ENCODE measurements around the gene GRID1.
A peak's percentile ranks its signal among the peaks of the same experiment; 100 is the strongest.

GRID1 gene

GRCh38 chr10:86258499-86258898 is 108.1 kb downstream of the GRID1 start (continued):
- TF ChIP-seq PRDM2 (tag by site-specific recombination; IDR thresholded peaks at IDR 0.05; ENCODE audit: borderline replicate concordance) (no peak), ZNF140 (tag by site-specific recombination; IDR thresholded peaks at IDR 0.05) (no peak), ZNF121 (tag by site-specific recombination; IDR thresholded peaks at IDR 0.05) (no peak), PBX3 (CRISPR knock-in tag; IDR thresholded peaks at IDR 0.05) (no peak), ZNF362 (tag by site-specific recombination; IDR thresholded peaks at IDR 0.05) (no peak), ZNF776 (tag by site-specific recombination; IDR thresholded peaks at IDR 0.05; ENCODE audit: borderline replicate concordance) (no peak), OSR2 (tag by site-specific recombination; IDR thresholded peaks at IDR 0.05) (no peak), ZNF24 (tag by site-specific recombination; IDR thresholded peaks at IDR 0.05) (no peak), ZNF629 (tag by site-specific recombination; IDR thresholded peaks at IDR 0.05) (peak; percentile 59), REPIN1 (tag by site-specific recombination; IDR thresholded peaks at IDR 0.05; ENCODE audit: low read depth) (no peak), BCL11A (tag by site-specific recombination; IDR thresholded peaks at IDR 0.05; ENCODE audit: low read depth) (no peak), ZNF26 (tag by site-specific recombination; IDR thresholded peaks at IDR 0.05) (no peak), ZNF214 (tag by site-specific recombination; IDR thresholded peaks at IDR 0.05; ENCODE audit: borderline replicate concordance) (no peak), YY2 (tag by site-specific recombination; IDR thresholded peaks at IDR 0.05) (no peak), RBAK (tag by site-specific recombination; IDR thresholded peaks at IDR 0.05) (no peak), ZNF274 (IDR thresholded peaks at IDR 0.05; ENCODE audit: low read length) (no peak), ZNF274 (tag by site-specific recombination; IDR thresholded peaks at IDR 0.05; ENCODE audit: borderline replicate concordance) (no peak)

- no peak overlapping the region for H3K4me3 ChIP-seq (ENCODE audit: low read depth, low read length)
- H3K36me3 ChIP-seq (ENCODE audit: control insufficient read depth in 2 of 2, insufficient read depth in 1 of 2, low read length in 2 of 2): no peaks in the 10 kb centered on the region
- peaks cover 16% of the 10 kb centered on the region for H3K4me1 ChIP-seq (ENCODE audit: control insufficient read depth, insufficient read depth, low read length)
- POLR2A ChIA-PET: no interaction called here
- H3K9me3 ChIP-seq (ENCODE audit: control insufficient read depth, insufficient read depth, low read depth, low read length): no peaks in the 10 kb centered on the region
- no peak overlapping the region for H3K27ac ChIP-seq (ENCODE audit: extremely low read depth, low read depth, low read length)
- CTCF ChIA-PET: interaction anchor here (0.6 kb wide), 1 partner anchor 147 kb away, joined by 3 read pairs; no protein-coding TSS in a partner anchor
- TF ChIP-seq KLF10 (tag by site-specific recombination; IDR thresholded peaks at IDR 0.05): no peak
- no peak for TF ChIP-seq ZNF571 (tag by site-specific recombination; IDR thresholded peaks at IDR 0.05)
- TF ChIP-seq ZNF639 (tag by site-specific recombination; IDR thresholded peaks at IDR 0.05): no peak
- no peak for TF ChIP-seq ZNF280D (tag by site-specific recombination; IDR thresholded peaks at IDR 0.05)
- TF ChIP-seq BCL11A (tag by site-specific recombination; IDR thresholded peaks at IDR 0.05; ENCODE audit: low read depth): no peak
These were observed 108.9 kb downstream of the GRID1 start for GRCh38 chr10:86257683-86258082.
